CD4-positive, alpha-beta T cell (primary cell): ENCODE data around the gene MTG2. TPM values are rescaled to one million over a fixed set of nuclear protein-coding genes. Genes with fewer than 3 reads are reported as not detected.

Experiments used
- ATAC-seq: fragments of 200-7000 bp; cut with Tn5 transposase; one replicate; pipeline ENCODE4 v1.10.0; 2022; ENCODE audit warnings: mild to moderate bottlenecking; ENCODE audit not compliant: poor library complexity
- CTCF ChIA-PET: fragments of 350-600 bp; sonication (Branson Sonifier 250); formaldehyde crosslinking; loops from one replicate; lab custom pipeline; 2021; ENCODE audit warnings: antibody characterized with exemption, inconsistent platforms; lab: Charles Lee
- POLR2A ChIA-PET: fragments of 350-600 bp; sonication (Branson Sonifier 250); formaldehyde crosslinking; loops from one replicate; lab custom pipeline; 2021; ENCODE audit warnings: antibody characterized with exemption, inconsistent platforms; lab: Charles Lee
- DNase-seq, 14 experiments: peaks; one replicate each; pipeline ENCODE4 v3.0.0-alpha.2; 2013 to 2020; ENCODE audit warnings: mixed read lengths in 2 of 14
- H3K27ac ChIP-seq, 2 donors: one replicate each; pipeline versions ENCODE4 v1.5.1 to v1.7.0; 2013; ENCODE audit warnings: low read length in 2 of 2, low read depth in 1 of 2, mild to moderate bottlenecking in 1 of 2
- H3K27me3 ChIP-seq, 2 experiments: 1 replicate in 1 of 2; 2 replicates in 1 of 2; pipeline versions ENCODE4 v1.6.1 to v1.7.0; 2013; ENCODE audit warnings: low read length in 2 of 2, control low read depth in 1 of 2, mild to moderate bottlenecking in 1 of 2, moderate library complexity in 1 of 2; ENCODE audit not compliant: insufficient read depth in 2 of 2, control insufficient read depth in 1 of 2
- H3K36me3 ChIP-seq: one replicate; pipeline ENCODE4 v1.6.1; 2013; ENCODE audit warnings: low read length, control low read depth; ENCODE audit not compliant: insufficient read depth
- H3K4me1 ChIP-seq: one replicate; pipeline ENCODE4 v1.6.1; 2013; ENCODE audit warnings: low read length, control low read depth; ENCODE audit not compliant: insufficient read depth
- H3K4me3 ChIP-seq: one replicate; pipeline ENCODE4 v1.5.1; 2013; ENCODE audit warnings: mild to moderate bottlenecking, low read length, moderate library complexity
- H3K9me3 ChIP-seq, 2 experiments: 1 replicate in 1 of 2; 2 replicates in 1 of 2; pipeline versions ENCODE4 v1.6.1 to v1.7.0; 2013; ENCODE audit warnings: low read length in 2 of 2, mild to moderate bottlenecking in 2 of 2, control low read depth in 1 of 2, moderate library complexity in 1 of 2; ENCODE audit not compliant: control insufficient read depth in 1 of 2, insufficient read depth in 1 of 2
- H3K27ac Mint-ChIP-seq: one replicate; pipeline ENCODE4 v1.8.0; 2020; ENCODE audit warnings: mixed read lengths
- H3K27me3 Mint-ChIP-seq: one replicate; pipeline ENCODE4 v1.8.0; 2021; ENCODE audit warnings: mixed read lengths
- H3K36me3 Mint-ChIP-seq: one replicate; pipeline ENCODE4 v1.8.0; 2021; ENCODE audit warnings: low read depth, mixed read lengths
- H3K4me1 Mint-ChIP-seq: one replicate; pipeline ENCODE4 v1.8.0; 2021; ENCODE audit warnings: low read depth, mixed read lengths
- H3K4me3 Mint-ChIP-seq: one replicate; pipeline ENCODE4 v1.8.0; 2020; ENCODE audit warnings: mild to moderate bottlenecking, mixed read lengths
- H3K9me3 Mint-ChIP-seq: one replicate; pipeline ENCODE4 v1.8.0; 2020; ENCODE audit warnings: mixed read lengths
- CTCF ChIP-seq: fragments of 200-600 bp; IDR thresholded peaks from one replicate; pipeline ENCODE4 v1.8.0; 2022; ENCODE audit warnings: antibody characterized with exemption, mild to moderate bottlenecking
- intact Hi-C, 2 experiments: fragments of 100-400 bp; cut with DNase I in 1 of 2; cut with micrococcal nuclease in 1 of 2; formaldehyde crosslinking; loops; one replicate each; pipeline versions ENCODE4 v1.15.1 to v1.9.0; 2023 to 2025; cut with DNase I, micrococcal nuclease
- total RNA-seq, 174 experiments: library from RNA in 2 of 174; stranded (reverse) in 2 of 174; gene quantifications; one replicate each; pipeline ENCODE4 v1.2.3 and lab custom pipeline; 2021 to 2026

The MTG2 gene
- total RNA-seq, 2 experiments from 2014 or later, result 9.5 to 9.9 TPM

DNA sequence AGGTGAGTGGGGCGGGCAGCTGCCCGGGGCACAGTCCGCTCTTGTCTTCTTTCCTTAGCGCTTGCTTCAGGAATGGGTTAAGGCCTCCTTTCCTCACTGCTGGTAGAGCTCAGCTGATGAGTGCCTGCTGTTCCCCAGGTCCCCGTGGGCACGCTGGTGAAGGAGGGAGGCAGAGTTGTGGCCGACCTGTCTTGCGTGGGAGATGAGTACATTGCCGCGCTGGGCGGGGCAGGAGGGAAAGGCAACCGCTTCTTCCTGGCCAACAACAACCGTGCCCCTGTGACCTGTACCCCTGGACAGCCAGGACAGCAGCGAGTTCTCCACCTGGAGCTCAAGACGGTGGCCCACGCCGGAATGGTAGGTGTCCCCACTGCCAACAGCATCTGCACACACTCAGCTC is 15.7 kb downstream of the MTG2 start:
- ChIA-PET CTCF (no interaction called here), POLR2A (no interaction called here)
- H3K27me3 ChIP-seq, result no peaks in the 10 kb centered on the region
- Mint-ChIP-seq H3K27me3 (no peaks in the 10 kb centered on the region), H3K4me1 (no peaks in the 10 kb centered on the region), H3K27ac (no peak overlapping the region), H3K36me3 (peaks cover 61% of the 10 kb centered on the region), H3K4me3 (no peak overlapping the region), H3K9me3 (no peaks in the 10 kb centered on the region)
- H3K9me3 ChIP-seq, result no peaks in the 10 kb centered on the region
- no peak for TF ChIP-seq CTCF
- intact Hi-C loops, result no loop called here
- H3K36me3 ChIP-seq, result peaks cover 60% of the 10 kb centered on the region
- ATAC-seq (no peak), DNase-seq (no peak)
- H3K4me3 ChIP-seq, result no peak overlapping the region
- H3K27ac ChIP-seq, result no peak overlapping the region
- no peaks in the 10 kb centered on the region for H3K4me1 ChIP-seq

DNA sequence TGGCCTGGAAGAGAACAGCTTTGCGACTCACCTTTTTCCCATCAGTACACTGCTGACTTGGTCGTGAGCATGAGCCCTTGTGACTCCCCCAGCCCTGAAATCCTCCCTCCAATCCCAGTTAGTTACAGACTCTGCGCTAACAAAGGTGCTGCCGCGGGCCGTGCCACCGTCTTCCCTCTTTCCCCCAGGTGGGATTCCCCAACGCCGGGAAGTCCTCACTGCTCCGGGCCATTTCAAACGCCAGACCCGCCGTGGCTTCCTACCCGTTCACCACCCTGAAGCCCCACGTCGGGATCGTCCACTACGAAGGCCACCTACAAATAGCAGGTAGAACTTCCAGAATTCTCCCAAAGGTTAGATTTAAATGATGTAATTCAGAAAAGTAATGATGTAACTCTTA is 16.1 kb downstream of the MTG2 start:
- intact Hi-C loops, result no loop called here
- Mint-ChIP-seq H3K4me1 (no peaks in the 10 kb centered on the region), H3K4me3 (no peak overlapping the region), H3K27me3 (no peaks in the 10 kb centered on the region), H3K9me3 (no peaks in the 10 kb centered on the region), H3K36me3 (peaks cover 61% of the 10 kb centered on the region), H3K27ac (no peak overlapping the region)
- no peaks in the 10 kb centered on the region for H3K4me1 ChIP-seq
- ChIA-PET POLR2A (no interaction called here), CTCF (no interaction called here)
- no peaks in the 10 kb centered on the region for H3K9me3 ChIP-seq
- no peak for TF ChIP-seq CTCF
- H3K27ac ChIP-seq, result no peak overlapping the region
- H3K4me3 ChIP-seq, result no peak overlapping the region
- H3K36me3 ChIP-seq, result peaks cover 55% of the 10 kb centered on the region
- no peaks in the 10 kb centered on the region for H3K27me3 ChIP-seq
- DNase-seq (no peak), ATAC-seq (no peak)

- no peak overlapping the region for H3K27ac Mint-ChIP-seq
- no peak for ATAC-seq
- H3K27ac ChIP-seq, result no peak overlapping the region
- POLR2A ChIA-PET, result no interaction called here
- H3K36me3 ChIP-seq, result peaks cover 48% of the 10 kb centered on the region
- no peaks in the 10 kb centered on the region for H3K4me1 Mint-ChIP-seq
- no peak overlapping the region for H3K4me3 ChIP-seq
- H3K4me1 ChIP-seq, result no peaks in the 10 kb centered on the region
- no peaks in the 10 kb centered on the region for H3K27me3 Mint-ChIP-seq
- CTCF ChIA-PET, result no interaction called here
- no peaks in the 10 kb centered on the region for H3K27me3 ChIP-seq
- H3K9me3 ChIP-seq, result no peaks in the 10 kb centered on the region
- H3K4me3 Mint-ChIP-seq, result no peak overlapping the region
- H3K9me3 Mint-ChIP-seq, result no peaks in the 10 kb centered on the region
- DNase-seq, result no peak
- intact Hi-C loops, result no loop called here
- H3K36me3 Mint-ChIP-seq, result peaks cover 49% of the 10 kb centered on the region
- no peak for TF ChIP-seq CTCF
These were observed 17.8 kb downstream of the MTG2 start for GRCh38 chr20:62200491-62201172.
